DMS114 treated with DMSO at 0.1 percent for 48 hours (cell line): ENCODE data around the gene MATK.
"Not testable (repeated sequence)": the region's sequence is repeated elsewhere in the genome, so short reads cannot be mapped to it uniquely, and the experiment has no call there.

Experiments
- DNase-seq: peaks from one replicate; lab custom pipeline; 2025; ENCODE audit not compliant: unreplicated experiment; lab: John Stamatoyannopoulos, UW

The MATK gene

DNA sequence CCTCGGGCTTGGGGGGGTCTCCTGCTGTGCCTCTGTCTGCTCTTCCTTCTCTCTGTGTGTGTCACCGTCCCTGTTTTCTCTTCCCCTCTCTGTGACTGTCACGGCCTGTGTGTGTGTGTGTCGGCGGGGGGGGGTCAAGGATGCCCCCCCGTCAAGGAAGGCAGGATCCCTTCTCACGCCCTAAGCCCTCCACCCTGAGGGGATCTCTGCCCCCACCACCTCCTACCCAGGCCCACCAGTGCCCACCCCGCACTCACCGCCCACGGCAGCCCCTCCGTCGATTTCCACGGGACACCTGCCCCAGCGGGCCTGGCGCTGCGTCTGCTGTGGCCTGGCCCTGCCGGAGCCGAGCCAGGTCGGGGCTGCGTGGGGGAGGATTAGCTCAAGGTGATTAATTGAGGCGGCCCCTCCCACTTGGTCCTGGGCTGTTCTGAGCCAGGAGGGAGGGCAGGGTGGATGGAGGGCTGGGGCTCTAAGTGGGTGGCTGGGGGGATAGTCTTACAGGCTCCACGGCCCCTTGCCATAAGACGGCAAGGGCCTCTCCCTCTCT, 14.2 kb downstream of the MATK start, which contains the start of gene RAX2:
RAX2 (minus strand) TSS at position 323 of the 550 bp plus-strand sequence. CDS start 486 bp downstream, outside the sequence.
- no peak for DNase-seq

DNA sequence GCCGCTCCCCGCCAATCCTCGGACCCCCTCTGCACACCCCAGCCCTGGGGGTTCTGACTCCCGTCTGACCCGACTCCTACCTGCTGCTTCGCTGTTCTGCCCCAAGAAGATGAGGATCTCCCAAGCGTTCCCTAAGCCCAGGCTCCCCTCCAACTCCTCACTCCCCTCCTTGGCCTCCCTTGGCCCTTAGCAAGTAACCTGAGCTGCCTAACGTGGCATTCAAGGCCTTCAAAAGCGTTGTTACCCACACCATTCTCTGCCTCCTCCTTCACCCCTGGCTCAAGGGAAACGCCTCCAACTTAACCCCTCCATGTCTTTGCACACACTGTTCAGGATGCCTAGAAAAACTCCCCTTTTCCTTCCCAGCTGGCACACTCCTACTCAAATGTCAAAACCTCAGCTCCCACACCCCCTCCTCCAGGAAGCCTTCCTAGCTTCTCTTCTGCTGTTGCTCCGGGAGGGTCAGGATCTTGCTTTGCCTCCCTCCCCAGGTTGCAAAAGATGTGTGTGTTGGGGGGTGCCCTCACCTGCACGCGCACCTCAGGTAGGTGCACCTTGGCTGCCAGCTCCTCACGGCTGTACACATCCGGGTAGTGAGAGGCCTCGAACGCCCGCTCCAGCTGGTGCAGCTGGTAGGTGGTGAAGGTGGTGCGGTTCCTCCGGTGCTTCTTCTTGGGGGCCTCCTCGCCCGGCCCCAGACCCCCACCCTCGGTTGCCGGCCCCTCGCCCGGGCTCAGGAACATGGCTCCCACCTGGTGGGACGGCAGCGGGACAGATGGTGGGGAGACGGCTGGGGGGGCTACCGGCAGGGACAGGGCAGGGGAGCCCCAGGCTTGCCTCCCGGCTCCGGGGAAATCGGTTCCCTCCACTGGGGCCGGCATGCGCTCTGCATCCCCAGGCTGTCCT, 14.9 kb downstream of the MATK start:
- DNase-seq: no peak

DNA sequence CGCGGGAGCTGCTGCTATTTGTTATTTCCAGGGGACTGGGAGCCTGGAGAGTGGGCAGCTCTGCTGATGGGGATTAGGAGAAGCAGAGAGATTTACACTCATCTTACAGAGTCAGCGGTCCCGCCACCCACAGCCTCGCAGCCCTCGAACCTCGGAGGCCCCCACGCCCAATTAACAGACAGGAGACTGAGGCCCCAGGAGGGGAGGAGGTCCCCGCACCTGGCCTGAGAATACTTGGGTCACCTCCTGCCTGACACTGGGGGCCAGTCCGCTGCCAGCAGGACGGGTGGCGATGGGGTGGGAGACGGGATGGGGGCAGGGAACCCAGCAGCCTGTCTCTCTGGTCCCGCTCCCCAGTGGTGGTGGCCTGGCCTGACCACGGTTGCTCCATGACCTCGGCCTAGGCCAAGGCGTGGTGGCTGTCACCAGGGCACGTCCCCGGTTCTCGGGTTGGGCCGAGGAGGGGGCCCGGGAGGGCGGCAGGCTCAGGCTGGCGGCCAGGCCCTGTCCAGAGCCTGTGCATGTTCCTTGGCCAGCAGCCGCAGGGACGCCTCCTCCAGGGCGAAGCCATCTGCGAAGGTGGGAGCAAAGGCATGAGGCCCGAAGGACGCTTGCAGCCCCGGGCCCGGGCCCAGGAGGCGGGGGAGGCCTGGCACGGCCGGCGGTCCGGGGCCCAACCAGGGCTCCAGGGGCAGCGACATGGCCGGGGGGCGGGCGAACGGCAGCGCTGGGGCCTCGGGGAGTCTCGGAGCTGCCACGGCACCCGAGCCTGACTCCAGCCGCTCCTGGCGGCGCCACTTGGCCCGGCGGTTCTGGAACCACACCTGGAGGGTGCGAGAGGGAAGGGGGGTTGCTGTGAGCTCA, 15.8 kb downstream of the MATK start:
- DNase-seq: no peak

DNA sequence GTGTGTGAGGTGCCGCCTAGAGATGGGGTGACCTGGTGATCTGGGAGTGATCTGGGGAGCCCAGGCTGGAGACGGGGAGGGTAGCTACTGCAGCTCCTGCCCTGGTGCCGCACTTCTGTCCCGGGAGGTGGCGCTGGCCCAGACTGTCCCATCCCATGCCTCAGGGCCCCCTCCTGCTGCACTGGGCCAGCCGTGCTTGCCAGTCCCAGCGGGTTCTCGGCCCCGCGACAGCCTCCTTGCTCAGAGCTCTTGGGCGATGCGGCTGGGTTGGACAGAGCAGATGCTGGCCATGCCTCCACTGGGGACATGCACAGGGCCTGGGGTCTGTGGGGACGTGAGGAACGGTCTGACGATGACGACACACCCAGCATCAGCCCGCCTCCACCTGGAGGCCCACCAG, 16.7 kb downstream of the MATK start:
- DNase-seq: no peak

DNA sequence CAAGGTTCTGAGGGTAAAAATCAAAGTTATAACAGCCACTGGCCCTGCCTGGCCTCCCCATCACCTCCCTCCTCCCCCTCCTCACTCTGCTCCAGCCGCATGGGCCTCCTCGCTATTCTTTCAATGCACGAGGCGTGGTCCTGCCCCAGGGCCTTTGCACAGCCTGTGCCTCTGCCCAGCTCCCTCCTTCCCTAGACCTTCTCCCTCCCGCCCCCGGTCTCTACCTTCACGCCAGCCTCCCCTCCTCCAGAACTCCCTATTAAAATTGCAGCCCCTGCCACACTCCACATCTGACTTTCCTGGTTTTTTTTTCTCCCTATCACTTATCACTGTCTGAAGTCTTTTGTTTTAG, 17.5 kb downstream of the MATK start:
- DNase-seq: no peak

DNA sequence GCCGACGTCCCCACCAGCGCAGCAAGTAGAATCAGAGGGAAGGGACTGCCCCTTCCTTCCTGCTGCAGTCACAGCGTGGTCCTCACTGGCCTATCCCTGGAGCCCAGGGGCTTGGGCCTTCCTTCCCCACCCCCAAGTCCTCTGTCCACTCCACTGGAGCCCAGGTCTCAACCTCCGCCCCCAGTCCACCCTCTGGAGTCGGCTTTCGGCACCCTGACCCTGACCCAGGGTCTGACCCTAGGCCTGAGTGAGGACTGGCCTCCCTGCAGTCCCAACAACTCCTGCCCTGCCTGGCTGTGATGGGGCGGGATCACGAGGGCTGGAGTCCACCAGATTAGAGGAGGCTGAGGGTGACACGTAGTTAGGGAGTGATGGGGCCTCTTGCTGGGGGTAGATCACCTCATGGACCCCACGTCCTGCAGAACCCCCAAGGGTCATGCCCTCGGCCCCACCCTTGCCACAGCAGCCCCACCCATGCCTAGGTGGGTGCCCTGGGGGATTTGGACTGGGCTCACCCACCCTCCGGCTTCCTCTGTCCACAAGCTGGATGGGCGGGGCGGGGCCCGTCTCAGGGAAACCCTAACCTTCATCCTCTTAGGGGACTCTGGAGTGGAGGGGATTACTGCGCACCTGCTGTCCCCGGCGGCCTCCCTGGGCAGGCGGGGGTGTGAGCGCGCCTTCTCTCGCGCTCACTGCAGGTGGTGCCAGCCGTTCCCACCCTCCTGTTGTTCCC, 18.0 kb downstream of the MATK start:
- DNase-seq: no peak

DNA sequence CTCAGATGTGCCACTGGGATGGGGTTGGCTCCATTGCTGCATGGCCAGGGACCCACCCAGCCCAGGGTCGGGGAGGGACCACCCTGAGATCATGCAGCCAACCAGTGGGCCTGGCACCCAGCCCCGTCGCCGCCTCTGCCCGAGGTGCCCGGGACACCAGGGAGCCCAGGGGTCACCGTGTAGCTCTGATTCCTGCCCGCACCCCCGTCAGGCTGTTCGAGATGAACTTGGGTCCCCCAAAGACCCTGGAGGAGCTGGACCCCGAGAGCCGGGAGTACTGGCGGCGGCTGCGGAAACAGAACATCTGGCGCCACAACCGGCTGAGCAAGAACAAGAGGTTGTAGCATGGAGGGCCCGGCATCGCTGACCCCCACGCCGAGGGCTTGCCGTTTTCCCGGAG, 19.1 kb downstream of the MATK start:
- no peak for DNase-seq

DNA sequence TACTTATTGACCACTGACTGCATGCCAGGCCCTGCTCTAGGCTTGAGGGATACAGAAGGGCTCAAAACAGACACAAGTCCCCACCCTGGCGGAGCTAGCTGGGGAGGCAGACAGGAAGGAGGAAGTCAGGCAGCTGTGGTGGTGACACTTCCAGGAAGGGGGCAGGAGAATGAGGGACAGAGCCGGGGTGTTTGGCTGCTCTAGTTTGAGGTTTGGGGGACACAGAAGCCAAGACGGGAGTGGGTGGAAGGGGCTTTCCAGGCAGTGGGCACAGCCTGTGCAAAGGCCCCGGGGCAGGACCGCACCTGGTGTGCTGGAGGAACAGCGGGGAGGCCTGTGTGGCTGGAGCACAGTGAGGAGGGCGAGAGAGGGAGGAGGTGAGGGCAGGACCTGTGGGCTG, 19.7 kb downstream of the MATK start:
- DNase-seq: no peak

DNA sequence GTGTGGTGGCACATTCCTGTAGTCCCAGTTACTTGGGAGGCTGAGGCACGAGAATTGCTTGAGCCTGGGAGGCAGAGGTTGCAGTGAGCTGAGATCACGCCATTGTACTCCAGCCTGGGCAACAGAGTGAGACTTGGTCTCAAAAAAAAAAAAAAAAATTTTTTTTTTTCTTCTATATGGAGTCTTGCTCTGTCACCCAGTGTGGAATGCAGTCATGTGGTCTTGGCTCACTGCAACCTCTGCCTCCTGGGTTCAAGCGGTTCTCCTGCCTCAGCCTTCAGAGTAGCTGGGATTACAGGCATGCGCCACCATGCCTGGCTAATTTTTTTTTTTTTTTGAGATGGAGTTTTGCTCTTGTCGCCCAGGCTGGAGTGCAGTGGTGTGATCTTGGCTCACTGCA, 20.4 kb downstream of the MATK start:
- not testable (repeated sequence) for DNase-seq

DNA sequence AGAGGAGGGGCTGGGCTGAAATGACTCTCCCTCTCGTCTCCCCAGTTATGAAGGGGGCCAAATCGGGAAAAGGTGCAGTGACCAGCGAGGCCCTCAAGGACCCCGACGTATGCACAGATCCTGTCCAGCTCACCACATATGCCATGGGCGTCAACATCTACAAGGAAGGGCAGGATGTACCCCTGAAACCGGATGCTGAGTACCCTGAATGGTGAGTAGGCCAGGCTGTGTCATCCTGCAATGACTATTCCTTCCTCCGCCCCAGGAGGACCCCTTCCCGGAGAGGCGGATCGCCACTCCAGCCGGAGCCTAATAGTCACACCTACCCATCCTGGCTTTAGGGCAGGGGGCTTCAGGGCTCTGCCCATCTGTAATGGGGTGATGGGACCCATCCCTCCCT, 21.1 kb downstream of the MATK start:
- no peak for DNase-seq

DNA sequence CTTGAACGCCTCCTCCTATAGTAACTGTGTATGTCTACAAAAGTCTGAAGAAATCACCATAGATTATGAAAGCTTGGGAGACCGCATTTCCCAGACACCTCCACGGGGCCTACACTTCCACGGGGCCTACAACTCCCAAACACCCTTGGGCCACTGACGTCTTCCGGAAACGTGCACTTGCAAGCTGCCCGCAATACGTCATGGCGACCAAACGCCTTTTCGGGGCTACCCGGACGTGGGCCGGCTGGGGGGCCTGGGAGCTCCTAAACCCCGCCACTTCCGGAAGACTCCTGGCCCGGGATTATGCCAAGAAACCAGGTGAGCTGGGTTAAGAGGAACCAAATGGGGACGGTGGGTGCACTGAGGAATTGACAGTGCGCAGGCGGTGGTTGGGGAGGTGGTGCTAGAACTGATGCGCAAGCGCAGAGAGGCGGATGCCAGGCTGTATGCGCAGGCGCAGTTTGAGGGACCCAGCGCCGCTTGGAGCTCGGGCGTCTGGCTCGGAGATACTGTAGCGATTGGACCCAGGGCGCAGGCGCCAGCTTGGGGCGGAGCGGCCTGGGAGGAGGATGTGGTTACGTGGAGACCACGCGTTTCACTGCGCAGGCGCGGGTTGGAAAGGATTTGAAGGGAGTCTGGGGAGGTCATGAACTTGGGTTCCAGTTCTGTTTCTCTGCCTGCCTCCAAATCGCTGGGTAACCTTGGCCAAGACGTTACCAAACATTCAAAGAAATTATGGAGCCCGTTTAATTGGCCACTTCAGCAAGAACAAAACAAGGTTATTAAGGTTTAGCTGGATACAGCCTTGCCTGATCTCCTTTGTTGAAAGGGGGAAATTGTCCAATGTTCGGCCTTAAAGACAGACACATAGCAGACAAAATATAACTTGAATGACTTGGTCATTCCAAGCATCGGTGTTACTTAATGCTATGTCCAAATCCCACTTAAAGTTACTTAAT, 23.4 kb downstream of the MATK start, which contains the start of gene MRPL54:
MRPL54 (plus strand) TSS at position 182 of the 959 bp plus-strand sequence; CDS start at position 201, 19 bp downstream.
- DNase-seq: peak; percentile 90

DNA sequence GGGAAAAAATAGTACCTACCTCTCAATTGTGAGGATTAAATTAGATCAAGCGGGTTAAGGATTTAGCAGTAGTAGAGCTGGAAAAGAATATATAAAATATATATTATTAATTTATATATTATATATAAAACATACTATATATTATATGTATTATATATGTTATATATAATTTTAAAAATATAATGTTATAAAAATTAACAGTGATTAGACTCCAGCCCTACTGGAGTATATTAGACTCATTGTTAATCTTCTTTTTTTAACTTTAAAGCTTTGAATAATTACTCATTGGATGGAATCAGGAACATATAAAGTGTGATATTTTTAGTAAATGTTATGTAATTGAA, 24.1 kb downstream of the MATK start:
- no peak for DNase-seq

DNA sequence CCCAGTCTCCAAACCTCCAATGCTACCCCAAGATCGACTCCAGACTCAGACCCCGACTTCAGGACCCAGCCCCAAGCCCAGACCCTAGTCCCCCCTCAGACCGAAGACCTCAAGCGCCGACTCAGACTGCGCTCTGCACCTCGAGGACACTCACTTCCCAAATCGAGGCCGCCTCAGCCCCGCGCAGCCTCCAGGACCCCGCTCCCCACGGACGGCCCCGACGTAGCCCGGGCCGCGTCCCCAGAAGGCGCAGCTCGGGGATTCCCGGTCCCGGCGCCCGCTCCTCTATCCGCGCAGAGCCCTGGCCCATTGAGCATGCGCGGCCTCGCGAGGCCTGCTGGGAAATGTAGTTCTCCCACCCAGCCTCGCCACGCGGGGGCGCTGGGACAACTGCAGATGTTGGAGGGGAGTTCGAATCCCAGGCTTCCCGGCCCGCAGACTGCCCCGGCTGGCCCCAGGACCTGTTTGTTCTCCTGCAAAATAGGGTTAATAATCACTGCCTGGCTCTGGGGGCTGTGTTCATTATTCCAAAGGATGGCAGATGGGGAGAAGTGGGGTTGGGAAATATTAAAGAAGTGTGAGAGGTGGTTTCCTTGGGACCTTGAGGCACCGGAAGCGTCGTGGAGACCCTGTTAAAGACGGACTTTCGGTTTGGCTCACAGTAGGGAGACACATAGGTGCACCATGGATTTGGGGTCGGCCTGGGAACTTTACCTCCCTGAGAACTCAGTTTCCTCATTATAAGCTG, 24.6 kb downstream of the MATK start, which contains the start of gene APBA3:
APBA3 (minus strand) TSS at position 311 of the 748 bp plus-strand sequence. CDS start 1,428 bp downstream, outside the sequence.
- DNase-seq: peak; percentile 50

DNA sequence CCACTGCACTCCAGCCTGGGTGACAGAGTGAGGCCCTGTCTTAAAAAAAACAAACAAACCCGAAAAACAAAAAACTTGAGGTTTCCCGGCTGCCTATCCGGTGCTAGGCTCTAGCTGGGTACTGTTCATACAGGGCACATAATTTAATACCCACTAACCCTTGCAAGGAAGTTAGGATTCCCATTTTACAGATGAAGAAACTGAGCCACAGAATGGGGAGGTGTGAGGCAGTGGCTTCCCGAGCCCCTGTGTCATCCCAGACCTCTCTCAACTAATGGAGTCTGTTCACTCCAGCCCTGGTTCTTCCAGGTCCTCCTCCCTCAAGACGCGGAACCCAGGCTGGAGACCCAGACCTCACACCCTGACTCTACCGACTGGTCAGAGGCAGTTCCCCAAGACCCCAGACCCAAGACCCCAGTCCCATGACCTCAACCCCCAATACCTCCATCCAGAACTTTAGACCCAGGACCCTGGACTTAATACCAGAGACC, 25.3 kb downstream of the MATK start:
- DNase-seq: no peak

DNA sequence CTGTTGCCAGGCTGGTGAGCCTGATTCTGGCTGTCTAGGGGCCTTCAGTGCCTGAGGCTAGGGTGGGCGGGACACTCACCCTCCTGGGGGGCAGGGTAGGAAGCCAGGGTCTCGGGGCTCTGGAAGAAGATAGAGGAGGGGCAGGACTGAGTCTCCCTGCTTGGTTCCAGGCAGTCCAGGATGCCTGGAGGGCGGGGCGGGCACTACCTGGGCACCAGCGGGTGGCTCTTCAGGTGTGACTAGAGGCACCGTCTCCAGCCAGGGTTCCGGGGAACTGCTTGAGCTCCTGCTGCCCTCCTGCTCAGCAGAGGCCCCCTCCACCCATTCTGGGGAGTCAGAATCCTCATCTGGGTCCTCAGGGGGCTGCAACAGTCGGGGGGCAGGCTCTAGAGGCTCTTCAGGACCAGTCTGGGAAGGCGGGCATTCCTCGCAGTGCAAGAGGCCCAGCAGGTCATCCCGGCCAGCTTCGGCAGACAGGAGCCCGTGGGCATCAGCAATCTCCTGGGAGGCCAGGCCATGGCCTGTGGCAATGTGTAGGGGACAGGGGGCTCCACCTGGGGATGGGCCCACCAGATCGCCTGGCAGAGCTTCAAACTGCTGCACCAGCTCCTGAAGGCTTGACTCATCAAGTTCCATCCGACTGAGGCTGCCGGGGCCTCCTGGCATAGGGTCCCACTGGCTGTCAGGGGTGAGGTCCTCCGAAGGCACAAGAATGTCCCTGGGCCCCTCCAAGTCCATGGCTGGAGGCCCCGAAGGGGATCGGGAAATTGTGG, 26.5 kb downstream of the MATK start:
- no peak for DNase-seq

DNA sequence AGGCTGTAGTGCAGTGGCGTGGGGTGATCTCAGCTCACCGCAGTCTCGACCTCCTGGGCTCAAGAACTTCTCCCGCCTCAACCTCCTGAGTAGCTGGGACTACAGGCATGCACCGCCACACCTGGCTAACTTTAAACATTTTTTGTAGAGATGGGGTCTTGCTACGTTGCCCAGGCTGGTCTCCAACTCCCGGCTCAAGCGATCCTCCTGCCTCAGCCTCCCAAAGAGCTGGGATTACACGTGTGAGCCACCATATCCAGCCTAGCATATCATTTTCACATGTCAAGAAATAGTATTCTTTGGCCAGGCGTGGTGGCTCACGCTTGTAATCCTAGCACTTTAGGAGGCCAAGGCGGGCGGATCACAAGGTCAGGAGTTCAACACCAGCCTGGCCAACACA, 27.9 kb downstream of the MATK start:
- not testable (repeated sequence) for DNase-seq

DNA sequence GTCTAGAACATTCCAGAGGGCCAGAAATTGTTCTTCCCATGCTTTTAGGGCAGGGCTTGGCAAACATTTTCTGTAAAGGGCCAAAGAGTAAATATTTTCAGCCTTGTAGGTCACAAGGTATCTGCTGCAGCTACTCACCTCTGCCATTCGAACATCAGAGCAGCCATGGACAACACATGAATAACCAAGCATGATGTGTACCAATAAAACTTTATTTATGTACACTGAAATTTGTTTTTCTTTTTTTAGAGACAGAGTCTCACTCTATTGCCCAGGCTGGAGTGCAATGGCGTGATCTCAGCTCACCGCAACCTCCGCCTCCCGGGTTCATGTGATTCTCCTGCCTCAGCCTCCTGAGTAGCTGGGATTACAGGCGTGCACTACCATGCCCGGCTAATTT, 28.5 kb downstream of the MATK start:
- DNase-seq: not testable (repeated sequence)
